Medulla oblongata (tissue), 1 donor: ENCODE measurements around the gene NHSL1.

Source experiments
- DNase-seq: peaks from one replicate; pipeline ENCODE4 v3.0.0-alpha.2; 2015; ENCODE audit errors: extremely low spot score

NHSL1 gene

GRCh38 chr6:138401960-138402837, 97.1 kb downstream of the NHSL1 start:
- no peak for DNase-seq

GRCh38 chr6:138400326-138400725, 99.0 kb downstream of the NHSL1 start:
- no peak for DNase-seq

GRCh38 chr6:138397128-138398122, 101.9 kb downstream of the NHSL1 start:
- DNase-seq = no peak

GRCh38 chr6:138396709-138397108, 102.6 kb downstream of the NHSL1 start:
- DNase-seq = no peak

GRCh38 chr6:138393871-138394783, 105.2 kb downstream of the NHSL1 start:
- no peak for DNase-seq

GRCh38 chr6:138389551-138389950, 109.7 kb downstream of the NHSL1 start:
- no peak for DNase-seq

- DNase-seq = no peak
Measured at GRCh38 chr6:138387577-138388368, 111.5 kb downstream of the NHSL1 start.

GRCh38 chr6:138386897-138387296, 112.4 kb downstream of the NHSL1 start:
- no peak for DNase-seq

GRCh38 chr6:138383776-138384175, 115.5 kb downstream of the NHSL1 start:
- DNase-seq = no peak

GRCh38 chr6:138382498-138383265, 116.6 kb downstream of the NHSL1 start:
- no peak for DNase-seq

GRCh38 chr6:138378463-138378862, 120.8 kb downstream of the NHSL1 start:
- DNase-seq = no peak

GRCh38 chr6:138377844-138378243, 121.5 kb downstream of the NHSL1 start, which contains the start of gene SMIM28:
Gene SMIM28 (plus strand): TSS chr6:138377905. CDS start chr6:138378073, 168 bp downstream.
- no peak for DNase-seq

- DNase-seq = no peak
Measured at GRCh38 chr6:138377042-138377441, 122.3 kb downstream of the NHSL1 start.

GRCh38 chr6:138374815-138375214, 124.5 kb downstream of the NHSL1 start:
- DNase-seq = no peak

- no peak for DNase-seq
Measured at GRCh38 chr6:138374230-138374629, 125.1 kb downstream of the NHSL1 start.

GRCh38 chr6:138372711-138373463, 126.4 kb downstream of the NHSL1 start:
- DNase-seq = no peak
